Neural progenitor cell (in vitro differentiated cells): Measurements from ENCODE around the gene MAP3K2.

Experiments
- CTCF ChIP-seq: fragments of 200-600 bp; sonication (generic); IDR thresholded peaks from 2 replicates; pipeline ENCODE4 v1.5.1; 2017; ENCODE audit warnings: antibody characterized with exemption, mild to moderate bottlenecking
- EZH2 ChIP-seq: fragments of 200-600 bp; sonication (generic); IDR thresholded peaks from 2 replicates; pipeline ENCODE4 v1.6.1; 2017; ENCODE audit warnings: antibody characterized with exemption, mild to moderate bottlenecking, moderate library complexity
- EZH2phosphoT487 ChIP-seq: fragments of 200-600 bp; sonication (generic); IDR thresholded peaks from 2 replicates; pipeline ENCODE4 v1.6.1; 2017; ENCODE audit warnings: antibody characterized with exemption

- TF ChIP-seq CTCF (no peak), EZH2phosphoT487 (no peak), EZH2 (no peak)
Measured at GRCh38 chr2:127347015-127347414, 40.8 kb downstream of the MAP3K2 start.
